ENCODE data around the gene SART3.
"Not testable (repeated sequence)": the region's sequence is repeated elsewhere in the genome, so short reads cannot be mapped to it uniquely, and the experiment has no call there.

Gene SART3

GRCh38 chr12:108597559-108598471 is 36.8 kb upstream of the SART3 start, which contains the start of gene TMEM119:
Gene TMEM119 (minus strand): TSS chr12:108598084. CDS start chr12:108592383, 5,701 bp downstream.
- DNase-seq (ENCODE audit: low read depth), result no peak

- no peak for DNase-seq (ENCODE audit: low read depth)
Measured at GRCh38 chr12:108596854-108597558, 36.0 kb upstream of the SART3 start.

DNA sequence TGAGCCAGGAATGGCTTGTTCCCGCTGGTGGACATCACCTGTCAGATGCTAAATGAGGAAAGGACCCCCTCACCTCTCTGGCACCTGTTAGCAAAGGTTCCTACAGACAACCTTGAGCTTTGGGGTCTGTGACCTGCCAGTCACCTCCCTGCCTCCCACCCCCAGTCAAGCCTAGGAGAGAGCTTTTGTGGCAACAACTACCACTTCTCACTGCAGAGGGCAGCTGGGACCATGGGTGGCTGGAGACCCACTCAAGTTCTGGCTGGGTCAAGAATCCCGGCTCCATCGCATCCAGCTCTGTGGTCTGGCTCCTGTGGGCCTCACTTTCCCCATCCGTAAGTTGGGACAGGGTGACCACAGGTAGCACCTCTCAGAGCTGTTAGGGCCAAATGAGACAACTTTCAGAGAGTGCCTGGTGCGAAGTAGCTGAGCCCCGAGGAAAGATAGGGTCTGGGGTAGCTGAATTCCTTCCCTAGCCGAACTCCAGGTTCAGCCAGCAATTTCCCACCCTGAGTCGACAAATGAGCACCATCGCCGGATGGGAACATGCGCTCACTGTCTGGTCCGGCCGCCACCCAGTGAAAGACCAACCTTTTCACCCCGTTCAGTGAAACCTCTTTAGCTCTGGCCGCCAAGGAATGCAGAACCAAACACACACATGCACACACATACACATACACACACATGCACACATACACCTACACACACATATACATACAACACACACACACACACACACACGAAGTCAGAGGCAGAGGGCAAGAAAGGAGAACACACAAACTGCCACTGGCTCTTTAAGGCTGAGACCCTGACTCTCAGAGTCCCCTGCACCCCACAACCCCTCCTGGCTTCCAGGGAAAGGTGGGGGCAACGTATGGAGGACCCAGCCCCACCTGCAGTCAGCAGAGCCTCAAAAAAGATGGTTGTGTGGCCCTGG is 35.0 kb upstream of the SART3 start:
- no peak for DNase-seq (ENCODE audit: low read depth)

DNA sequence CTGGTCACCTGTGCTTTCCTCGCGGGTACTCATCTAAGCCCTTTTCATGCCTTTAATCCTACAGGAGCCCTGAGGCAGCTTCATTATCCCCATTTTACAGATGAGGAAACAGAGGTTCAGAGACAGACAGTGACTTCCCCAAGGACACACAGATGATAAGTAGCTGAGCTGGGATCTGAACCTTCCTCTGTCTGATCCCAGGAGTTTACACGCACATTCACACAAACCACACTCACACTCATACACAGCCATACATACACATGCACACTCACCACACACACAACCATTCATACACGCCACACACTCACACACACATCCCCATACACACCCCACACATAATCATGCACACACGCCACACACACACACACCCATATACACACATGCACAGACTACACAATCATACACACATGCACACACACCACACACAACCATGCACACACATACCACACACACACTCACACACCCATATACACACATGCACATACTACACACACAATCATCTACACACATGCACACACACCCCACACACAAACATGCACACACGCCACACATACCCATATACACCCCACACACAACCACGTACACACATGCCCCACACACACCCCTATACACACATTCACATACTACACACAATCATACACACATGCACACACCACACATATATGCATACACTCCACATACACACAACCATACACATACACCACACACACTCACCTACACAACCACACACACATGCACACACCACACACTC is 34.2 kb upstream of the SART3 start:
- DNase-seq (ENCODE audit: low read depth), result no peak

- DNase-seq (ENCODE audit: low read depth), result no peak
Measured at GRCh38 chr12:108594323-108594903, 33.4 kb upstream of the SART3 start.

DNA sequence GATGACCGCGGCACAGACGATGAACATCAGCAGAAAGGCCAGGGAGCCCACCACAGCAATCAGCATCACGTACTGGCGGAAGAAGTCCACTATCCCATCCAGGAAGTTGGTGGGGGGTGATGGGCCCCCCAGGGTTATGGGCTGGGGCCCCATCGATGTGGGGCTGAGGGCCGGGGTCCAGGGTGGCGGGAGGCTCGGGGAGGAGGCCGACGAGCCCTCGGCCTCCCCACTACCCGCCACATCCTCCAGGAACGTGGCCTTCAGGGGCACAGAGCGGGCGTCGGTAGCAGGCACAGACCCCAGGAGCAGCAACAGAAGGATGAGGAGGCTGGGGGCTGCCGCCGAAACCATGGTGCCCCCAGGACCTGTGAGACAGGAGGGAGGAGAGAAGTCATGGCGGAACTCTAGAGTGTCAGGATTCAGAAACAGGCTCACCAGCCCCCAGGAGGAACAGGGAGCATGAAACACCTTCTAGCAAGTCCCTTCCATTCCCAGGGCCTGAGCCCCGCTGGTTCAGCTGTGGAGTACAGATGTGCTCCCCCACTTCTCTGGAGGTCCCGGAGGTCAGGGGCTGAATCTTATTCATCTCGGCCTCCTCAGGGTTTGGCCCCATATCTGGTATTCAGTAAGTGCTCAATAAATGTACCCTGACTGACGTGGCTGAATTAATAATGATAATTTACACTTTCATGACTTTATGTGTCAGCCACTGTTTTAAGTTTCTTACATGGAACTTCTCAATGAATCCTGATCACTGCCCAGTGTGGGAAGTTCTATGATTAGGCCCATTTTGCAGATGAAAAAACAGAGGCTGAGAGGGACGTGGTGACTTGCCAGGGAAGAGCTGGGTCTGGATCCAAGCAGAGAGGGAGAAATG is 31.3 kb upstream of the SART3 start:
- DNase-seq (ENCODE audit: low read depth), result no peak

- no peak for DNase-seq (ENCODE audit: low read depth)
Measured at GRCh38 chr12:108591267-108591980, 30.5 kb upstream of the SART3 start.

DNA sequence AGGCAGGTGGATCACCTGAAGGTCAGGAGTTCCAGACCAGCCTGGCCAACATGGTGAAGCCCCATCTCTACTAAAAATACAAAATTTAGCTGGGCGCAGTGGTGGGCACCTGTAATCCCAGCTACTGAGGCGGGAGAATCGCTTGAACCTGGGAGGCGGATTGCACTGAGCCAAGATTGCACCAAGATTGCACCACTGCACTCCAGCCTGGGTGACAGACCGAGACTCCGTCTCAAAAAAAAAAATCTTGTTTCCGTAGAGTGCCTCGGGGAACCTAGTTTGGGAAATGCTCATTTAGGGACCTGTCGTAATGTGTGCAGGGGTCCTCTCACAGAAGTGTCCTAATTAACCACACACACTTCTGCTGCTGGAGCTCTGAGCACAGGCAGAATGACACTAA is 29.5 kb upstream of the SART3 start:
- DNase-seq (ENCODE audit: low read depth), result not testable (repeated sequence)

- no peak for DNase-seq (ENCODE audit: low read depth)
Measured at GRCh38 chr12:108589840-108590229, 28.9 kb upstream of the SART3 start.

DNA sequence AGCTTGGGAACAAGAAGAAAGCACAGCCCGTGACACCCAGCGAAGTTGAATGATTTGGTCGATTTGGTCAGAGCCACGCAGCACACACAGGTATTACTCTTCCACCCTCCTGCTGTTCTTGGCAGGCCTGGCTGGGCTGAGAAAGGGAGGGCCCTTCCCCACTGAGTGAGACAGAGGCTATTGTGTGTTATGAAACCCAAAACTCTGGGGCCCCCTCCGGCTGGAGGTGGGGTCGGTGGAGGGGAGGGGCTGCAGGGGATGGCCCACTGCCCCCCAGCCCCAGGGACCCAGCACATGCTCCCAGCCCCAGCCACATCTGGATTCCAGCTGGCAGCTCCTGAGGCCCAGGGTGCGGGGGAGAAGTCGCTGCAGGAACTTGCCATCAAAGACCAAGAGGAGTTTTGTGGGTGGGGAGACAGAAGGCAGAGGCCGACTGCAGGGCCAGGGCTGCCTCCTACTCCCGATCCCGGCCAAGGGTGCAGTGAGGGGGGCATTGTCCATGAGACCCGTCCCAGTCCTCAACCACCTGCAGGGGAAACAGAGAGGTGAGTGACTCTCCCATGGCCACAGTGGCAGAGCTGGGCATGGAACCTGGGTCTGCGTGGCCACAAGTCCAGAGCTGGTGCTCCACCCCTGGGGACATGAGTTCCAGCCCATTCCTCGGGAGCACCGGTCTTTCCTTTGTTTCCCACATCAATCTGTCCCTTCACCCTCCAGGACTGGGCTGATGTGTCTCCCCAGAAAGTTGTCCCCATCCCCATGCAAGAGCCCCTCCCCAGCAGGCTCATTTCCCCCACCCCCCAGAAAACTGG is 28.3 kb upstream of the SART3 start:
- no peak for DNase-seq (ENCODE audit: low read depth)

GRCh38 chr12:108587826-108588225 is 26.9 kb upstream of the SART3 start:
- DNase-seq (ENCODE audit: low read depth), result no peak

DNA sequence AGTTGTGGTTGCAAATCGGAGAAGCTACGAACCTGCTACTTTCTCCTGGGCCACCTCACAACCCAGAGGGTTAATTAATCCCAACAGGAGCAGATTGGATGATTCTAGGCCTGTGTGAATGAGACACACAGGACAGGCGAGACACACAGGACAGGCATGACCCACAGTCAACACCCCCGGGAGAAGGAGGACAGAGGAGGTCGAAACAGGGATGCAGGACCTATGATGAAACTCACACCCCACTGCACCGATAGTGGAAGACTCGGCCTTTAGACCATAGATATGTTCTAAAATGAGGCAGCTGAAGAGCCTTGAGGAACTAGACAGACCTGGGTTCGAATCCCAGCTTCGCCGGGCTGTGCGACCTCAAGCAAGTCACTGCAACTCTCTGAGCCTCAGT is 25.3 kb upstream of the SART3 start:
- no peak for DNase-seq (ENCODE audit: low read depth)

- no peak for DNase-seq (ENCODE audit: low read depth)
Measured at GRCh38 chr12:108585864-108586263, 24.9 kb upstream of the SART3 start.

DNA sequence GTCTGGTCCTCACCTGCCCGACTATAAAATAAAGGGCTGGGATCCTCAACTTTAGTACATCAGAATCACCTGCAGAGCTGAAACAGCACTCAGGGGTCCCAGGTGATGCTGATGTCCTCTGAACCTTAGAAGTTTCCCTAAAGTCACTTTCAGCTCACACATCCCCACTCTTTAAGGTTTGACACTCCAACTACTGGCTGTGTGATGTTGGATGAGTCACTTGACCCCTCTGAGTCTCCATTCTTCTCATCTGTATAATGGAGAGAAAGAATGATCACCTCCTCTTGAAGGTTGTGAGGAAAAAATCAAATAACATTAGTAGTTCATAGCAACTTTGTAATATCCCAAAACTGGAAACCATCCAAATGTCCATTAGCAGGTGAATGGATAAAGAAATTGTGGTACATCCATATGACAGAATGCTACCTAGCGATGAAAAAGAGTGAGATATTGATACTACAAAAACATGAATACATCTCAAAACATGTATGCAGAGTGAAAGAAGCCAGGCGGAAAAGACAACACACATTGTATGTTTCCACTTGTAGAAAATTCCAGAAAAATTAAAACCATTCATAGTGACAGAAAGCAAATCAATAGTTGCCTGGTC is 23.6 kb upstream of the SART3 start:
- DNase-seq (ENCODE audit: low read depth), result no peak

GRCh38 chr12:108583991-108584390 is 23.0 kb upstream of the SART3 start:
- DNase-seq (ENCODE audit: low read depth), result no peak

DNA sequence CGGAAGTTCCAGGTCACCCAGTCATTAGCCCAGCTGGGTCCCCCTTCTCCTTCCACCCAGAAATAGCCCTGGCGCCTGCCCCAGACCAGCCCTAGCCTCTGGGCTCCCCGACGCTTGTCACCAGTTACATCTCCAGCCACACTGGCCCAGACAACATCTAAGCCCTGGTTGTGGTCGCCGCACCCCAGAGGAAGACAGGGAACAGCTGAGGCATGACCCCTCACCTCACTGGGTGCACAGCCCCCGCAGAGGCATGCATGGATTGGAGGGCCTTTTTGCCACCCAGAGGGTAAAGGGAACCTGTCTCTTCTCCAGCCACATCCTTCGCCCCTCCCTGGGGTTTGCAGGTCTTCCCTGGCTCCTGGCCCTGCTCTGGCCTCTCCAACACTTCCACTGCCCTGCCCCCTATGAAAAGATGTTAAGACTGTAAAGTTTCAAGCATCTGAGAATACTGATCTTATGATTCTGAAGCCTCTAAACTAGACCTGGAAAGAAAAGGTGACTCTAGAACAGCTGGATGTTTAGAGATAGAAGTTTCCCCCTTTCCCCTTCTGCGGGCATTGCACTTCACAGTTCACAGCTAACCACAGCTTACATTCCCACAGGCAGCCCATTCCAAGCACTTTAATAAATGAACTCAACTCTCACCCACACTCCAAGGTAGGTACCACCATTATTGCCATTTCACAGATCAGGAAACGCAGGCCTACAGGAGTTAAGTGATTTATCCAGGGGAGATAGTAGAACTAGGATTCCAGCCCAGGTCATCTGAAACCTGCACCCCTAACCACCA is 22.2 kb upstream of the SART3 start:
- no peak for DNase-seq (ENCODE audit: low read depth)

GRCh38 chr12:108582509-108582908 is 21.5 kb upstream of the SART3 start:
- no peak for DNase-seq (ENCODE audit: low read depth)
